WTC11 (cell line): Measurements from ENCODE around the gene ACTR3C.

Source experiments
- AFF4 ChIP-seq: sonication (generic); formaldehyde crosslinking; IDR thresholded peaks from 2 replicates; pipeline ENCODE4 v1.8.1; 2023; ENCODE audit warnings: mild to moderate bottlenecking, missing genetic modification reagents, borderline replicate concordance
- ATF1 ChIP-seq: sonication (generic); formaldehyde crosslinking; IDR thresholded peaks from 2 replicates; pipeline ENCODE4 v1.8.1; 2023; ENCODE audit warnings: mild to moderate bottlenecking, moderate library complexity, missing genetic modification reagents
- ATF3 ChIP-seq: sonication (generic); formaldehyde crosslinking; conservative IDR thresholded peaks from 2 replicates; pipeline ENCODE4 v1.8.1; 2022; ENCODE audit warnings: mild to moderate bottlenecking, missing genetic modification reagents
- CDX4 ChIP-seq: fragments of 250-450 bp; sonication (Bioruptor Pico); IDR thresholded peaks from 2 replicates; pipeline ENCODE4 v1.9.0; 2021; ENCODE audit warnings: moderate library complexity, mild to moderate bottlenecking, inconsistent platforms, borderline replicate concordance
- CTCF ChIP-seq: fragments of 200-600 bp; IDR thresholded peaks from 2 replicates; pipeline ENCODE4 v1.8.0; 2022; ENCODE audit warnings: antibody characterized with exemption
- E2F4 ChIP-seq: sonication (generic); formaldehyde crosslinking; IDR thresholded peaks from 2 replicates; pipeline ENCODE4 v1.8.1; 2022; ENCODE audit warnings: low read depth, mild to moderate bottlenecking, moderate library complexity, missing genetic modification reagents, borderline replicate concordance
- ESRRA ChIP-seq: sonication (generic); formaldehyde crosslinking; IDR thresholded peaks from 2 replicates; pipeline ENCODE4 v1.8.1; 2022; ENCODE audit warnings: mild to moderate bottlenecking, missing genetic modification reagents, borderline replicate concordance
- JUN ChIP-seq: sonication (generic); formaldehyde crosslinking; IDR thresholded peaks from 2 replicates; pipeline ENCODE4 v1.8.0; 2023; ENCODE audit warnings: mild to moderate bottlenecking, missing genetic modification reagents
- MAX ChIP-seq: sonication (generic); formaldehyde crosslinking; IDR thresholded peaks from 2 replicates; pipeline ENCODE4 v1.8.0; 2022; ENCODE audit warnings: mild to moderate bottlenecking, missing genetic modification reagents
- MYBL2 ChIP-seq: sonication (generic); formaldehyde crosslinking; IDR thresholded peaks from 2 replicates; pipeline ENCODE4 v1.8.1; 2023; ENCODE audit warnings: mild to moderate bottlenecking, moderate library complexity, missing genetic modification reagents
- OVOL2 ChIP-seq: fragments of 250-450 bp; sonication (Bioruptor Pico); IDR thresholded peaks from 2 replicates; pipeline ENCODE4 v1.9.0; 2021; ENCODE audit warnings: mild to moderate bottlenecking, borderline replicate concordance
- SP1 ChIP-seq: sonication (generic); formaldehyde crosslinking; conservative IDR thresholded peaks from 2 replicates; pipeline ENCODE4 v1.8.1; 2022; ENCODE audit warnings: missing genetic modification reagents
- TCF7 ChIP-seq: sonication (generic); formaldehyde crosslinking; IDR thresholded peaks from 2 replicates; pipeline ENCODE4 v1.8.0; 2022; ENCODE audit warnings: mild to moderate bottlenecking, low read depth, missing genetic modification reagents, moderate library complexity
- TF ChIP-seq, protein P1 (sequence below): sonication (generic); formaldehyde crosslinking; IDR thresholded peaks from 2 replicates; pipeline ENCODE4 v1.8.0; 2023; ENCODE audit warnings: missing genetic modification reagents

- no peak for TF ChIP-seq CTCF
- no peak for TF ChIP-seq MAX (CRISPR knock-in tag)
- TF ChIP-seq SP1 (CRISPR knock-in tag) = no peak
- no peak for TF ChIP-seq AFF4 (CRISPR knock-in tag)
- TF ChIP-seq E2F4 = no peak
- TF ChIP-seq CDX4 (CRISPR knock-in tag) = no peak
- TF ChIP-seq ATF1 (CRISPR knock-in tag) = no peak
- TF ChIP-seq TCF7 (CRISPR knock-in tag) = no peak
- no peak for TF ChIP-seq JUN (CRISPR knock-in tag)
- TF ChIP-seq OVOL2 (CRISPR knock-in tag) = no peak
- TF ChIP-seq ESRRA (CRISPR knock-in tag) = no peak
- TF ChIP-seq, protein P1, sequence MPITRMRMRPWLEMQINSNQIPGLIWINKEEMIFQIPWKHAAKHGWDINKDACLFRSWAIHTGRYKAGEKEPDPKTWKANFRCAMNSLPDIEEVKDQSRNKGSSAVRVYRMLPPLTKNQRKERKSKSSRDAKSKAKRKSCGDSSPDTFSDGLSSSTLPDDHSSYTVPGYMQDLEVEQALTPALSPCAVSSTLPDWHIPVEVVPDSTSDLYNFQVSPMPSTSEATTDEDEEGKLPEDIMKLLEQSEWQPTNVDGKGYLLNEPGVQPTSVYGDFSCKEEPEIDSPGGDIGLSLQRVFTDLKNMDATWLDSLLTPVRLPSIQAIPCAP (CRISPR knock-in tag) = no peak
- no peak for TF ChIP-seq ATF3 (CRISPR knock-in tag)
- no peak for TF ChIP-seq MYBL2 (CRISPR knock-in tag)
Observed at GRCh38 chr7:150351587-150352194, 28.3 kb upstream of the ACTR3C start.
